Adrenal gland (tissue), 12 donors: ENCODE results near the gene ESYT2. TPM values are rescaled to one million over a fixed set of nuclear protein-coding genes. Genes with fewer than 3 reads are reported as not detected.

Experiments used
- DNase-seq, 7 donors: peaks; one replicate each; pipeline ENCODE4 v3.0.0-alpha.2; 2019 to 2020
- H3K27ac ChIP-seq, 5 donors: fragments of 200-600 bp; sonication (generic) in 4 of 5; 1 replicate in 3 of 5; 2 replicates in 2 of 5; pipeline versions ENCODE4 v1.5.1 to v1.8.0; 2016 to 2020; ENCODE audit warnings: mild to moderate bottlenecking in 1 of 5
- H3K27me3 ChIP-seq: fragments of 200-600 bp; 2 replicates; pipeline ENCODE4 v1.8.0; 2021
- H3K36me3 ChIP-seq, 2 donors: fragments of 200-600 bp; replicated peaks in 1 of 2; 1 replicate in 1 of 2; 2 replicates in 1 of 2; pipeline versions ENCODE4 v1.5.1 to v1.8.0; 2018 to 2022
- H3K4me1 ChIP-seq, 2 donors: fragments of 200-600 bp; replicated peaks in 1 of 2; 1 replicate in 1 of 2; 2 replicates in 1 of 2; pipeline versions ENCODE4 v1.5.1 to v1.8.0; 2018 to 2021
- H3K4me3 ChIP-seq, 4 donors: fragments of 200-600 bp; sonication (generic) in 3 of 4; one replicate each; pipeline ENCODE4 v1.5.1; 2016 to 2018
- H3K9me3 ChIP-seq, 3 donors: fragments of 200-600 bp; sonication (generic) in 1 of 3; replicated peaks in 1 of 3; 1 replicate in 2 of 3; 2 replicates in 1 of 3; pipeline versions ENCODE4 v1.5.1 to v1.8.0; 2016 to 2021
- CTCF ChIP-seq, 6 experiments: fragments of 450-650 bp in 4 of 6; fragments of 200-600 bp in 2 of 6; sonication (generic) in 1 of 6; IDR thresholded peaks; 1 replicate in 5 of 6; 2 replicates in 1 of 6; pipeline versions ENCODE4 v1.5.1 to v1.8.0; 2016 to 2021; ENCODE audit warnings: antibody characterized with exemption in 6 of 6, mild to moderate bottlenecking in 2 of 6, moderate library complexity in 1 of 6
- POLR2A ChIP-seq, 2 donors: fragments of 450-650 bp; IDR thresholded peaks; one replicate each; pipeline ENCODE4 v1.6.1; 2017; ENCODE audit warnings: antibody characterized with exemption in 2 of 2, mild to moderate bottlenecking in 2 of 2, moderate library complexity in 1 of 2
- WGBS, 4 donors: extraction: QIAGEN DNeasy Blood & Tissue Kit in 2 of 4; methylation state at CpG; one replicate each; pipeline versions ENCODE4 v1.1.5 to v1.1.7; 2013 to 2017; 5-methylcytosine and 5-hydroxymethylcytosine counted together
- intact Hi-C, 2 donors: fragments of 100-400 bp; cut with DNase I; formaldehyde crosslinking; loops; one replicate each; pipeline versions ENCODE4 v1.14.1 to v1.15.0; 2022 to 2023
- polyA plus RNA-seq, 3 donors: library from polyadenylated mRNA; stranded (reverse); fragments of 200-250 nt in 2 of 3; fragments of 350-450 nt in 1 of 3; fragmentation: Illumina TruSeq in 1 of 3; extraction: RNeasy Lipid Tissue Mini Kit (QIAGEN cat#74804) in 1 of 3; gene quantifications; one replicate each; pipeline ENCODE4 v1.2.3, GENCODE V29; 2013 to 2014
- total RNA-seq, 9 donors: library from RNA; depleted of rRNA in 4 of 9; stranded (reverse); fragments of >200 nt in 4 of 9; fragments of 120-200 nt in 1 of 9; fragmentation: NEBNext Ultra II Directional in 1 of 9; extraction: Animal tissue kit (Norgen Biotek cat#: 25700) in 1 of 9; gene quantifications; one replicate each; pipeline versions ENCODE4 v1.1.0 to v1.2.4, GENCODE V29; 2013 to 2023
- donor health status: healthy with polysubstance abuse.
- donor health status: Bipolar disorder and iron deficiency.
- donor health status: DM: yes; HTN: yes; CAD: no.
- donor health status: DM: no; HTN: no; CAD: no.
- donor health status: DM: no; HTN: no; CAD: no.
- donor health status: DM: yes; HTN: yes; CAD: no.

Gene ESYT2
- total and polyA plus RNA-seq, 12 donors = 16.8 to 104 (median 77.5) TPM

- Histone ChIP-seq H3K4me1 (peaks cover 8 to 24% of the 10 kb centered on the region in 2 donors), H3K9me3 (no peaks in the 10 kb centered on the region), H3K27me3 (no peaks in the 10 kb centered on the region), H3K36me3 (no peaks in the 10 kb centered on the region), H3K27ac (peak overlapping the region in 2 of 5 donors; percentile 20 to 25), H3K4me3 (no peak overlapping the region)
- intact Hi-C loops = loop anchor here in 1 of 2 donors (10.0 kb wide), 1 partner anchor 154 kb away; the partner anchor contains the start of gene NCAPG2
- WGBS, 4 donors = 69 to 74% (median 70%) methylated on average over 4 to 5 of the region's 5 CpGs
- DNase-seq = peak in 2 of 7 donors; percentile 13 to 31
- TF ChIP-seq POLR2A (IDR thresholded peaks at IDR 0.05) (no peak), CTCF (IDR thresholded peaks at IDR 0.05) (no peak)
Measured at GRCh38 chr7:158858592-158859503, 29.5 kb upstream of the ESYT2 start.

- H3K27ac ChIP-seq = peak overlapping the region in 4 of 5 donors; percentile 73 to 84 (median 74)
- no peak for TF ChIP-seq POLR2A (IDR thresholded peaks at IDR 0.05)
- no peak for TF ChIP-seq CTCF (IDR thresholded peaks at IDR 0.05)
- no peaks in the 10 kb centered on the region for H3K36me3 ChIP-seq
- intact Hi-C loops = loop anchor here in 1 of 2 donors (10.0 kb wide), 1 partner anchor 152 kb away; the partner anchor contains the start of gene NCAPG2
- H3K9me3 ChIP-seq = no peaks in the 10 kb centered on the region
- H3K4me1 ChIP-seq = peaks cover 8 to 24% of the 10 kb centered on the region in 2 donors
- H3K27me3 ChIP-seq = no peaks in the 10 kb centered on the region
- H3K4me3 ChIP-seq = peak overlapping the region; percentile 10 to 93 (median 60)
- 6 to 13% (median 6%) methylated on average over 13 to 31 of the region's 31 CpGs for WGBS, 4 donors
- DNase-seq = peak in 1 of 7 donors; percentile 43
Measured at GRCh38 chr7:158856883-158857668, 27.8 kb upstream of the ESYT2 start.

- peak in 1 of 7 donors; percentile 46 for DNase-seq
- WGBS, 4 donors = 76 to 83% (median 79%) methylated on average over 7 of the region's 7 CpGs
- intact Hi-C loops = loop anchor here in 1 of 2 donors (10.0 kb wide), 1 partner anchor 150 kb away; the partner anchor contains the start of gene NCAPG2
- Histone ChIP-seq H3K4me3 (no peak overlapping the region), H3K27me3 (no peaks in the 10 kb centered on the region), H3K27ac (no peak overlapping the region), H3K9me3 (no peaks in the 10 kb centered on the region), H3K36me3 (no peaks in the 10 kb centered on the region), H3K4me1 (peaks cover 8 to 19% of the 10 kb centered on the region in 2 donors)
- TF ChIP-seq POLR2A (IDR thresholded peaks at IDR 0.05) (no peak), CTCF (IDR thresholded peaks at IDR 0.05) (no peak)
Measured at GRCh38 chr7:158854681-158855081, 25.4 kb upstream of the ESYT2 start.
